IPS-NIHi7 (cell line): ENCODE measurements around the gene CTR9.
"Not testable (repeated sequence)": the region's sequence is repeated elsewhere in the genome, so short reads cannot be mapped to it uniquely, and the experiment has no call there.

Source experiments
- DNase-seq: peaks from one replicate; pipeline ENCODE4 v3.0.0; 2012; ENCODE audit warnings: mixed read lengths; ENCODE audit errors: extremely low spot score

Gene CTR9

GRCh38 chr11:10822491-10822890 lies 71.4 kb downstream of the CTR9 start:
- DNase-seq: not testable (repeated sequence)

GRCh38 chr11:10823152-10823579 lies 72.1 kb downstream of the CTR9 start:
- no peak for DNase-seq

GRCh38 chr11:10824888-10825287 lies 73.8 kb downstream of the CTR9 start:
- no peak for DNase-seq

GRCh38 chr11:10828402-10828801 lies 77.4 kb downstream of the CTR9 start:
- no peak for DNase-seq

- DNase-seq: no peak
Measured at GRCh38 chr11:10829139-10829538, 78.1 kb downstream of the CTR9 start.
